ENCODE data around the gene GRID2. TPM values are rescaled to one million over a fixed set of nuclear protein-coding genes. Genes with fewer than 3 reads are reported as not detected.

The GRID2 gene
- total and polyA plus RNA-seq, 2 of the 13 experiments (the other 11 are each of a cell fraction or from before 2014, with no cell fraction given) = not detected

DNA sequence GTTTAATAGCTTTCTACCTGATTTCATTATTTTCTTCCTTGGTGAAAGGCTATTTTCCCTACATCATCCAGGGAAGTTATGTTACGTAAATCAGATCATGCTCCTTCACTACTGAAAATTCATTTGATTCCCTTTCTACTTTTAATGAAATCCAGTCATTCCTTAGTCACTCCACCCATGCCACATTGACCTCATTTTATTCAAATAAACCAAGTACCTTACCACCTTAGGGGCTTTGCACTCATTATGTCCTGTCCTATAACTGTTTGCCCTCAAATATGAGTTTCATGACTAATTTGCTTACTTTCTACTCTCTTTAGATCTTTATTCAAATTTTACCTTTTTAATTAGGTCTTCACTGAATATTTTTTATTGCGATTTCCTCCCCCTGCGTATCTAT is 374.0 kb downstream of the GRID2 start:
- H3K27me3 ChIP-seq (ENCODE audit: control insufficient read depth in 1 of 2, insufficient read depth in 2 of 2, low read length in 2 of 2) = no peaks in the 10 kb centered on the region
- no peak overlapping the region for H3K4me3 ChIP-seq (replicated peaks in 1 of 3; ENCODE audit: insufficient read depth in 1 of 3, low read depth in 2 of 3, low read length in 3 of 3)
- DNase-seq (ENCODE audit: low spot score) (no peak), ATAC-seq (no peak), FAIRE-seq (no peak)
- no peaks in the 10 kb centered on the region for H3K79me2 ChIP-seq (ENCODE audit: insufficient read depth, low read length)
- H3K4me2 ChIP-seq (ENCODE audit: low read depth, low read length) = no peak overlapping the region
- H4K20me1 ChIP-seq (ENCODE audit: insufficient read depth, low read length) = no peaks in the 10 kb centered on the region
- H3K9ac ChIP-seq (ENCODE audit: insufficient read depth, low read depth, low read length) = no peak overlapping the region
- no peaks in the 10 kb centered on the region for H3K4me1 ChIP-seq (ENCODE audit: insufficient read depth, low read length)
- 26% methylated on average over 3 of the region's 3 CpGs for WGBS (ENCODE audit: low lambda C conversion rate)
- intact Hi-C loops (cut with micrococcal nuclease; ENCODE audit: unreplicated experiment) (no loop called here), in situ Hi-C loops (cut with HindIII; ENCODE audit: extremely low pct_ligation_motif_present, low pct_unique_long_range_greater_than_20kb) (no loop called here)
- no peak overlapping the region for H2AFZ ChIP-seq (ENCODE audit: low read length)
- no peaks in the 10 kb centered on the region for H3K9me3 ChIP-seq (ENCODE audit: low read length)
- ChIA-PET CTCF (ENCODE audit: low intra/inter-chr PET ratio, low total read pairs) (no interaction called here), POLR2A (no interaction called here)
- no peak overlapping the region for H3K27ac ChIP-seq (ENCODE audit: extremely low read length, insufficient read depth, low read length)
- no TSS peak for BruUV-seq (replicated peaks)
- TF ChIP-seq ZNF672 (CRISPR knock-in tag; IDR thresholded peaks at IDR 0.05) (no peak), MED8 (CRISPR knock-in tag; IDR thresholded peaks at IDR 0.05; ENCODE audit: insufficient replicate concordance) (no peak), PHF8 (CRISPR knock-in tag; IDR thresholded peaks at IDR 0.05) (no peak), ZNF569 (CRISPR knock-in tag; IDR thresholded peaks at IDR 0.05; ENCODE audit: borderline replicate concordance) (no peak), CC2D1A (CRISPR knock-in tag; IDR thresholded peaks at IDR 0.05) (no peak), XRCC5 (optimal IDR thresholded peaks at IDR 0.05; ENCODE audit: low read length) (no peak), GPBP1L1 (CRISPR knock-in tag; IDR thresholded peaks at IDR 0.05) (no peak), ZNF83 (CRISPR knock-in tag; IDR thresholded peaks at IDR 0.05; ENCODE audit: borderline replicate concordance) (no peak), SIX4 (CRISPR knock-in tag; IDR thresholded peaks at IDR 0.05) (no peak), ZNF567 (CRISPR knock-in tag; IDR thresholded peaks at IDR 0.05; ENCODE audit: borderline replicate concordance) (no peak), ZGPAT (CRISPR knock-in tag; IDR thresholded peaks at IDR 0.05) (no peak), ZMYM3 (CRISPR knock-in tag; IDR thresholded peaks at IDR 0.05) (no peak), MLLT10 (CRISPR knock-in tag; IDR thresholded peaks at IDR 0.05) (no peak), ZNF235 (CRISPR knock-in tag; IDR thresholded peaks at IDR 0.05; ENCODE audit: borderline replicate concordance) (no peak), MYNN (CRISPR knock-in tag; IDR thresholded peaks at IDR 0.05; ENCODE audit: low read depth) (no peak)
- TF ChIP-seq, protein P1, sequence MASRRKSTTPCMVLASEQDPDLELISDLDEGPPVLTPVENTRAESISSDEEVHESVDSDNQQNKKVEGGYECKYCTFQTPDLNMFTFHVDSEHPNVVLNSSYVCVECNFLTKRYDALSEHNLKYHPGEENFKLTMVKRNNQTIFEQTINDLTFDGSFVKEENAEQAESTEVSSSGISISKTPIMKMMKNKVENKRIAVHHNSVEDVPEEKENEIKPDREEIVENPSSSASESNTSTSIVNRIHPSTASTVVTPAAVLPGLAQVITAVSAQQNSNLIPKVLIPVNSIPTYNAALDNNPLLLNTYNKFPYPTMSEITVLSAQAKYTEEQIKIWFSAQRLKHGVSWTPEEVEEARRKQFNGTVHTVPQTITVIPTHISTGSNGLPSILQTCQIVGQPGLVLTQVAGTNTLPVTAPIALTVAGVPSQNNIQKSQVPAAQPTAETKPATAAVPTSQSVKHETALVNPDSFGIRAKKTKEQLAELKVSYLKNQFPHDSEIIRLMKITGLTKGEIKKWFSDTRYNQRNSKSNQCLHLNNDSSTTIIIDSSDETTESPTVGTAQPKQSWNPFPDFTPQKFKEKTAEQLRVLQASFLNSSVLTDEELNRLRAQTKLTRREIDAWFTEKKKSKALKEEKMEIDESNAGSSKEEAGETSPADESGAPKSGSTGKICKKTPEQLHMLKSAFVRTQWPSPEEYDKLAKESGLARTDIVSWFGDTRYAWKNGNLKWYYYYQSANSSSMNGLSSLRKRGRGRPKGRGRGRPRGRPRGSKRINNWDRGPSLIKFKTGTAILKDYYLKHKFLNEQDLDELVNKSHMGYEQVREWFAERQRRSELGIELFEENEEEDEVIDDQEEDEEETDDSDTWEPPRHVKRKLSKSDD (CRISPR knock-in tag; IDR thresholded peaks at IDR 0.05; ENCODE audit: low read depth) = no peak
- no peaks in the 10 kb centered on the region for H3K36me3 ChIP-seq (replicated peaks in 1 of 2; ENCODE audit: control insufficient read depth in 1 of 2, insufficient read depth in 2 of 2, low read length in 2 of 2)

All from HepG2 (cell line).